A549 (cell line): ENCODE results near the gene IL1F10. TPM values are rescaled to one million over a fixed set of nuclear protein-coding genes. Genes with fewer than 3 reads are reported as not detected.

Experiments used
- ATAC-seq, 2 experiments: fragments of 200-7000 bp in 1 of 2; fragments of >200 bp in 1 of 2; cut with Nextera tagmentation in 1 of 2; cut with Tn5 transposase in 1 of 2; 3 replicates each; pipeline versions ENCODE4 v1.8.0 to v1.9.1; 2018 to 2020; ENCODE audit warnings: mild to moderate bottlenecking in 1 of 2, moderate library complexity in 1 of 2
- CTCF ChIA-PET: fragments of 300-600 bp; sonication (Branson Sonifier 250); formaldehyde crosslinking; extraction: SDS; loops from one replicate; lab custom pipeline; 2021; ENCODE audit warnings: antibody characterized with exemption, inconsistent platforms; lab: Yijun Ruan, JAX
- POLR2A ChIA-PET: fragments of 350-600 bp; formaldehyde crosslinking; extraction: SDS; loops from one replicate; lab custom pipeline; 2021; ENCODE audit warnings: antibody characterized with exemption, inconsistent platforms; lab: Yijun Ruan, JAX
- DNase-seq, 2 experiments: peaks; one replicate each; pipeline versions ENCODE4 v3.0.0 to v3.0.0-alpha.2; 2011 to 2016; ENCODE audit warnings: low read depth in 1 of 2, low spot score in 1 of 2
- FAIRE-seq: peaks from 2 replicates; lab custom pipeline; 2011; peaks lifted over from hg19 to GRCh38; lab: Jason Lieb, UNC
- H3K27ac ChIP-seq, 2 experiments: fragments of >200 bp; sonication (Bioruptor Twin); formaldehyde crosslinking; 3 replicates each; pipeline ENCODE4 v1.5.1; 2016 to 2017
- H3K4me1 ChIP-seq: fragments of >200 bp; sonication (Bioruptor Twin); formaldehyde crosslinking; 3 replicates; pipeline ENCODE4 v1.6.1; 2016
- H3K4me2 ChIP-seq: fragments of >200 bp; sonication (Bioruptor Twin); formaldehyde crosslinking; 3 replicates; pipeline ENCODE4 v1.6.1; 2016
- H3K4me3 ChIP-seq: fragments of >200 bp; sonication (Bioruptor Twin); formaldehyde crosslinking; 3 replicates; pipeline ENCODE4 v1.5.1; 2016
- H3K9me3 ChIP-seq: fragments of >200 bp; sonication (Bioruptor Twin); formaldehyde crosslinking; 3 replicates; pipeline ENCODE4 v1.6.1; 2016
- CBX8 ChIP-seq: fragments of 200-600 bp; sonication (generic); IDR thresholded peaks from 2 replicates; pipeline ENCODE4 v1.6.1; 2016
- CEBPB ChIP-seq, 2 experiments: fragments of >200 bp in 1 of 2; sonication (Bioruptor Twin) in 1 of 2; formaldehyde crosslinking in 1 of 2; IDR thresholded peaks; 2 replicates each; pipeline ENCODE4 v1.6.1; 2012 to 2016
- CHD4 ChIP-seq: fragments of 200-600 bp; sonication (generic); IDR thresholded peaks from 2 replicates; pipeline ENCODE4 v1.6.1; 2016; ENCODE audit warnings: antibody characterized with exemption, mild to moderate bottlenecking, borderline replicate concordance
- HDAC2 ChIP-seq: fragments of 200-600 bp; sonication (generic); IDR thresholded peaks from 2 replicates; pipeline ENCODE4 v1.6.1; 2016
- HEYL ChIP-seq: fragments of 250-450 bp; sonication (Bioruptor Pico); IDR thresholded peaks from 2 replicates; pipeline ENCODE4 v1.8.0; 2021; ENCODE audit warnings: mild to moderate bottlenecking, moderate library complexity
- HOXA7 ChIP-seq: fragments of 250-450 bp; sonication (Bioruptor Pico); IDR thresholded peaks from 2 replicates; pipeline ENCODE4 v1.5.0; 2020; ENCODE audit warnings: mild to moderate bottlenecking, moderate library complexity
- HOXB13 ChIP-seq: fragments of 250-450 bp; sonication (Bioruptor Pico); IDR thresholded peaks from 2 replicates; pipeline ENCODE4 v1.5.0; 2020; ENCODE audit warnings: low read depth, mild to moderate bottlenecking, moderate library complexity
- HOXB5 ChIP-seq: fragments of 250-450 bp; sonication (Bioruptor Pico); IDR thresholded peaks from 2 replicates; pipeline ENCODE4 v1.5.0; 2020; ENCODE audit warnings: mild to moderate bottlenecking, moderate library complexity
- JUN ChIP-seq, 2 experiments: fragments of >200 bp; sonication (Bioruptor Twin); formaldehyde crosslinking; IDR thresholded peaks; 2 replicates in 1 of 2; 3 replicates in 1 of 2; pipeline ENCODE4 v1.6.1; 2016 to 2017
- KDM5A ChIP-seq: fragments of 200-600 bp; sonication (generic); IDR thresholded peaks from 2 replicates; pipeline ENCODE4 v1.6.1; 2016; ENCODE audit warnings: antibody characterized with exemption, mild to moderate bottlenecking
- MAFK ChIP-seq: fragments of 450-650 bp; IDR thresholded peaks from 2 replicates; pipeline ENCODE4 v1.6.1; 2014; ENCODE audit not compliant: partially characterized antibody
- MAZ ChIP-seq: fragments of 150-350 bp; IDR thresholded peaks from 2 replicates; pipeline ENCODE4 v1.6.1; 2014; ENCODE audit warnings: antibody characterized with exemption, low read depth, low read length, borderline replicate concordance
- POLR2AphosphoS2 ChIP-seq: conservative IDR thresholded peaks from 2 replicates; pipeline ENCODE4 v1.6.1; 2012; ENCODE audit warnings: low read length, improper control_type of control experiment, inconsistent platforms
- RAD21 ChIP-seq, 2 experiments: fragments of >200 bp in 1 of 2; sonication (Bioruptor Twin) in 1 of 2; formaldehyde crosslinking in 1 of 2; IDR thresholded peaks in 1 of 2; conservative IDR thresholded peaks in 1 of 2; 2 replicates in 1 of 2; 3 replicates in 1 of 2; pipeline ENCODE4 v1.6.1; 2012 to 2018; ENCODE audit warnings: inconsistent platforms in 1 of 2
- RFX5 ChIP-seq: fragments of 450-650 bp; IDR thresholded peaks from 2 replicates; pipeline ENCODE4 v1.7.1; 2014; ENCODE audit warnings: antibody characterized with exemption, mild to moderate bottlenecking, moderate library complexity
- SMC3 ChIP-seq: fragments of >200 bp; sonication (Bioruptor Twin); formaldehyde crosslinking; IDR thresholded peaks from 3 replicates; pipeline ENCODE4 v1.6.1; 2018; ENCODE audit warnings: inconsistent platforms
- ZC3H11A ChIP-seq: fragments of 450-650 bp; IDR thresholded peaks from 2 replicates; pipeline ENCODE4 v1.6.1; 2014; ENCODE audit warnings: antibody characterized with exemption, mild to moderate bottlenecking
- ZNF302 ChIP-seq: fragments of 250-450 bp; sonication (Bioruptor Pico); IDR thresholded peaks from 2 replicates; pipeline ENCODE4 v1.9.0; 2021; ENCODE audit warnings: inconsistent platforms, mild to moderate bottlenecking, moderate library complexity
- WGBS: methylation state at CpG from one replicate; pipeline ENCODE4 v1.1.6; 2017; ENCODE audit errors: missing lambda C conversion rate; 5-methylcytosine and 5-hydroxymethylcytosine counted together
- polyA plus RNA-seq, 4 experiments: library from polyadenylated mRNA; depleted of rRNA in 3 of 4; stranded (reverse); fragments of >200 nt; fragmentation: RNase III in 1 of 4; extraction: RNeasy Plus Mini Kit Qiagen cat#74134 plus additional on column Dnase treatment in 1 of 4; gene quantifications; 2 replicates in 3 of 4; 3 replicates in 1 of 4; pipeline ENCODE4 v1.2.3, GENCODE V29; 2011 to 2017
- TF ChIP-seq, protein P1 (sequence below): fragments of >200 bp; sonication (Bioruptor Twin); formaldehyde crosslinking; IDR thresholded peaks from 2 replicates; pipeline ENCODE4 v1.6.1; 2016
- TF ChIP-seq, protein P2 (sequence below): fragments of >200 bp; sonication (Bioruptor Twin); formaldehyde crosslinking; IDR thresholded peaks from 3 replicates; pipeline ENCODE4 v1.6.1; 2016
- TF ChIP-seq, protein P3 (sequence below): IDR thresholded peaks from 2 replicates; pipeline ENCODE4 v1.6.1; 2012

The IL1F10 gene
- polyA plus RNA-seq, 2 of the 4 experiments (the other 2 are of a cell fraction): not detected

DNA sequence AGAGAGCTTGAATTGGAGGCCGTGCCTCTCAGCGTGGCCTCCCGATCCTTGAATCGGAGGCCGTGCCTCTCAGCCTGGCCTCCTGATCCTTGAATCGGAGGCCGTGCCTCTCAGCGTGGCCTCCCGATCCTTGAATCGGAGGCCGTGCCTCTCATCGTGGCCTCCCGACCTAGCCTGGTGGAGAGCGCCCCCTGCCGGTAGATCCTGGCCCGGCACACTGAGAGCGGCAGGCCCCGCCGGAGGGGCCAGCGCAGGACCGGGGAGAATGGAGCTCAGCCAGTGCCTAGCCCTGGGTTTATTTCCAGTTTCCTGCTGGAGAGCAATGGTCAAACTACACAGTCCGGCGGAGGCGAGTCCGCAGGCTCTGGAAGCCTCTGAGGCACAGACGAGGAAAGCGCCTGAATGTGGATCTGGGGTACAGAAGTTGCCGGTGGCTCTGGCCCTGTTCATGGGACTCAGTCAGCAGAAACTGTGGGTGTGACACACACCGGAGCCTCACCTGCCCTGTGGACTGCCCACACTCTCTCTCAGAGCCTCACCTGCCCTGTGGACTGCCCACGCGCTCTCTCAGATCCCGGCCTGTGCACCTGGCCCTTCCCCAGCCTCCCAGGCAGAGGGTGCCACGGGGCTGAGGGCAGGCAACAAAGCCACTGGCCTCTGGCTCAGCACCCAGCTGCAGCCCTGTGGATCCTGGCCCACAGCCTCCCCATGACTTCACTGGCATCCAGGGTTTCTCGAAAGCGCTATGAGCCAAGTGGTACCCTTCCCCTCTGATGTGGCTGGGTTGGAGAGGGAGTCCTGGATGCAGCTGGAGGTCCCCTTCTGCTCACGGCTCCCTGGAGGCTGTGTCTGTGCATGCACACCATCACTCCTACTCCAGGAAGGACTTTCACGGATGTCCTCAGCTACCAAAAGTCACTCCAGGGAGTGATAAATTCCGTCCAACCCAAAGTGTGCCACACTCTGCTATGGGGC lies 16.6 kb upstream of the IL1F10 start:
- peaks cover 19% of the 10 kb centered on the region for H3K9me3 ChIP-seq
- no peak overlapping the region for H3K4me2 ChIP-seq
- 79% methylated on average over 36 of the region's 38 CpGs for WGBS
- ATAC-seq (no peak; a peak in 1 of 6 replicates), DNase-seq (no peak)
- POLR2A ChIA-PET: no interaction called here
- TF ChIP-seq, protein P1, sequence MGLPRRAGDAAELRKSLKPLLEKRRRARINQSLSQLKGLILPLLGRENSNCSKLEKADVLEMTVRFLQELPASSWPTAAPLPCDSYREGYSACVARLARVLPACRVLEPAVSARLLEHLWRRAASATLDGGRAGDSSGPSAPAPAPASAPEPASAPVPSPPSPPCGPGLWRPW: no peak
- 0 out of 5 replicates have a peak, but pooled peaks of 1 of the 2 experiments have one; percentile 5 for TF ChIP-seq RAD21 (conservative IDR thresholded peaks at IDR 0.05 in 1 of 2, IDR thresholded peaks at IDR 0.05 in 1 of 2)
- TF ChIP-seq, all 56 proteins: peak for 1
- CTCF ChIA-PET: interaction anchor here (0.8 to 1.7 kb wide), 4 partner anchors 25 to 339 kb away, joined by 3 to 4 read pairs (median 4); no protein-coding TSS in a partner anchor
- FAIRE-seq: no peak
- Histone ChIP-seq H3K4me1 (no peaks in the 10 kb centered on the region), H3K4me3 (no peak overlapping the region), H3K27ac (no peak overlapping the region)

DNA sequence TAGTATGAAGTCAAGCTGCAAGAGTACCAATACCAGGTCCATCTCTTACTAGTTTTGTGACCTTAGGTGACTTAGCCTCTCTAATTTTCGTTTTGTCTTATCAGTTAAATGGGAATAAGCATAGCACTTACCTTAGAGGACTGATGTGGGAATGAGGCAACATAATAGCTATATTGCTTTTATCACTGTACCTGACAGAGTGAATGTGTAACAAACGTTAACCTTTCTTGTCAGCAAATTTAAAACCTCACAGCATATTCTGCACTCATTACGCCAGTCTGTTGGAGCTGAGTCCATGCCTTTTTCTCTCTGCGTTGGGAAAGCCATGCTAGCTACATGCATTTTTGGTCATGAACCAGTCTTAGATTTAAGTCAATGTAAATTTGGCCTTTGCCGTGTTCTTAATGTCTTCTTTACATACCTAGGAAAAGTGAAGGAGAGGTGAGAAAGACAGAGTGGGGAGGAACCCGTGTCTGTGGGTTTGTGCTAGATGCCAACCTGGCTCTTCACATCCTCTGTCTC lies 15.3 kb upstream of the IL1F10 start, which contains the start of gene IL36B:
Gene IL36B, minus strand, starts transcription at position 472 of the 522 bp plus-strand sequence.
- no peak within 1 kb of the TSS for H3K4me2 ChIP-seq
- ChIA-PET POLR2A (no interaction called here), CTCF (interaction anchor here (1.1 to 1.7 kb wide), 2 partner anchors 24 to 28 kb away, joined by 3 to 4 read pairs; no protein-coding TSS in a partner anchor)
- ATAC-seq (no peak), FAIRE-seq (no peak), DNase-seq (no peak)
- TF ChIP-seq RAD21 (conservative IDR thresholded peaks at IDR 0.05 in 1 of 2, IDR thresholded peaks at IDR 0.05 in 1 of 2): no peak
- no peak for TF ChIP-seq RFX5
- TF ChIP-seq SMC3: no peak
- TF ChIP-seq MAZ: no peak
- no peak for TF ChIP-seq MAFK
- TF ChIP-seq HEYL (CRISPR knock-in tag): no peak
- TF ChIP-seq, protein P2, sequence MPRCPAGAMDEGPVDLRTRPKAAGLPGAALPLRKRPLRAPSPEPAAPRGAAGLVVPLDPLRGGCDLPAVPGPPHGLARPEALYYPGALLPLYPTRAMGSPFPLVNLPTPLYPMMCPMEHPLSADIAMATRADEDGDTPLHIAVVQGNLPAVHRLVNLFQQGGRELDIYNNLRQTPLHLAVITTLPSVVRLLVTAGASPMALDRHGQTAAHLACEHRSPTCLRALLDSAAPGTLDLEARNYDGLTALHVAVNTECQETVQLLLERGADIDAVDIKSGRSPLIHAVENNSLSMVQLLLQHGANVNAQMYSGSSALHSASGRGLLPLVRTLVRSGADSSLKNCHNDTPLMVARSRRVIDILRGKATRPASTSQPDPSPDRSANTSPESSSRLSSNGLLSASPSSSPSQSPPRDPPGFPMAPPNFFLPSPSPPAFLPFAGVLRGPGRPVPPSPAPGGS: no peak
- TF ChIP-seq, protein P3, sequence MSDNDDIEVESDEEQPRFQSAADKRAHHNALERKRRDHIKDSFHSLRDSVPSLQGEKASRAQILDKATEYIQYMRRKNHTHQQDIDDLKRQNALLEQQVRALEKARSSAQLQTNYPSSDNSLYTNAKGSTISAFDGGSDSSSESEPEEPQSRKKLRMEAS: no peak
- no peak for TF ChIP-seq JUN (IDR thresholded peaks at IDR 0.05)
- TF ChIP-seq HOXB13 (CRISPR knock-in tag): no peak
- no peak for TF ChIP-seq CEBPB (IDR thresholded peaks at IDR 0.05)
- no peak for TF ChIP-seq ZC3H11A
- no peak for TF ChIP-seq CHD4
- TF ChIP-seq, protein P1: no peak
- TF ChIP-seq CBX8: no peak
- no peak for TF ChIP-seq KDM5A
- TF ChIP-seq ZNF302: no peak
- TF ChIP-seq HOXB5: no peak
- no peak for TF ChIP-seq HDAC2
- no peak for TF ChIP-seq HOXA7 (CRISPR knock-in tag)
- peaks cover 22% of the 10 kb centered on the region for H3K9me3 ChIP-seq
- no peaks in the 10 kb centered on the region for H3K4me1 ChIP-seq
- 48% methylated on average over 6 of the region's 6 CpGs for WGBS
- no peak within 1 kb of the TSS for H3K4me3 ChIP-seq
- no peak within 1 kb of the TSS for H3K27ac ChIP-seq

- CTCF ChIA-PET: no interaction called here
- no peak for FAIRE-seq
- POLR2A ChIA-PET: no interaction called here
- Histone ChIP-seq H3K9me3 (peaks cover 22% of the 10 kb centered on the region), H3K27ac (no peak overlapping the region), H3K4me2 (no peak overlapping the region), H3K4me1 (no peaks in the 10 kb centered on the region), H3K4me3 (no peak overlapping the region)
- TF ChIP-seq POLR2AphosphoS2: no peak
- ATAC-seq: no peak
- whole genome bisulfite sequencing: 8% methylated on average over 3 of the region's 3 CpGs
- DNase-seq: no peak
Measured at GRCh38 chr2:113053666-113054065, 14.1 kb upstream of the IL1F10 start.
